ENCODE data around the gene IKZF5.

IKZF5 gene

DNA sequence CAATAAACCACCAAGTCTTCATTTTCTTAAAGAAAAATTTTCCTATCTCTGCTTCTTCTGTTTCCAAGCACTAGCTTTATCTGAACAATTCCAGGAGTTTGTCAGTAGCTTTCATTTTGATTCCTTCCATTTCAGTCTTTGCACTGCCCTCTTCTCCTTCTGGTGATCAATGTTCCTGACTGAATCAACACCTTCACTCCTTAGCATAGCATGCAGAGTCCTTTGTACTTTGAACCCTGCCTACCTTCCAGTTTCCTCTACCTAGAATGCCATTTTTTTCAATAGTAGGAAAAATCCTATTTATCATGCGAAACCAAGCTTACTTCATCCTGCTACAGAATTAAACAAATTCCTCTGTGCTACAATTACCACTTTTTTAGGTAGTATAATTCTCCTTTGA is 52.7 kb downstream of the IKZF5 start:
- no peak overlapping the region for H3K4me3 ChIP-seq (ENCODE audit: low read depth, low read length)
- H3K9me3 ChIP-seq (ENCODE audit: severe bottlenecking): peaks cover 6% of the 10 kb centered on the region
- H3K27ac ChIP-seq: no peak overlapping the region
- no peak for DNase-seq
- no peak for TF ChIP-seq CTCF (IDR thresholded peaks at IDR 0.05; ENCODE audit: low read depth, low read length)
- no peaks in the 10 kb centered on the region for H3K27me3 ChIP-seq (ENCODE audit: insufficient read depth, low read depth, severe bottlenecking)
- H3K36me3 ChIP-seq: no peaks in the 10 kb centered on the region

DNA sequence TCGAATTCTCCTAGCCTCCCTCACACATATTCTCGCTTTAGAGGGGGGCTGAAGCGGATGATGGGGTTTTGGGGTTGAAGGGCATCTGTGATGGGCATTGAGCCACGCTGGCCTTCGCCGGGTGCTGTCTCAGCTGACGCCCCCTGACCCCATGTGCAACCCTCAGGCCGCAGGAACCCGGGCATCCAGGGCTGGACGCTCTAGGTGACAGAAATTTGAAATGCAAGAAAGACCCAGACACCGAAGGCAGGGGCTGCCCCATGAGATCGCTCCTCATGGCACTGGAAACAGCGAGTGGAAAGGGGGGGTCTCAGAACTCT is 53.9 kb downstream of the IKZF5 start:
- no peak for DNase-seq
- H3K4me3 ChIP-seq (ENCODE audit: low read depth, low read length): no peak overlapping the region
- peaks cover 6% of the 10 kb centered on the region for H3K9me3 ChIP-seq (ENCODE audit: severe bottlenecking)
- H3K27ac ChIP-seq: no peak overlapping the region
- H3K36me3 ChIP-seq: no peaks in the 10 kb centered on the region
- no peak for TF ChIP-seq CTCF (IDR thresholded peaks at IDR 0.05; ENCODE audit: low read depth, low read length)
- no peaks in the 10 kb centered on the region for H3K27me3 ChIP-seq (ENCODE audit: insufficient read depth, low read depth, severe bottlenecking)

- H3K9me3 ChIP-seq (ENCODE audit: severe bottlenecking): peaks cover 6% of the 10 kb centered on the region
- no peaks in the 10 kb centered on the region for H3K27me3 ChIP-seq (ENCODE audit: insufficient read depth, low read depth, severe bottlenecking)
- peaks cover 2% of the 10 kb centered on the region; the same call in 1 of the 2 replicates for H3K36me3 ChIP-seq
- TF ChIP-seq CTCF (IDR thresholded peaks at IDR 0.05; ENCODE audit: low read depth, low read length): no peak
- peak; percentile 98 for DNase-seq
- peak within 1 kb of the TSS; percentile 84 for H3K4me3 ChIP-seq (ENCODE audit: low read depth, low read length)
- peak within 1 kb of the TSS; percentile 82 for H3K27ac ChIP-seq
Measured at GRCh38 chr10:122953902-122954730, 54.5 kb downstream of the IKZF5 start, which contains the start of gene C10orf88. TSS of gene C10orf88 (minus strand) at chr10:122954227. CDS start at chr10:122954178, 49 bp downstream.

DNA sequence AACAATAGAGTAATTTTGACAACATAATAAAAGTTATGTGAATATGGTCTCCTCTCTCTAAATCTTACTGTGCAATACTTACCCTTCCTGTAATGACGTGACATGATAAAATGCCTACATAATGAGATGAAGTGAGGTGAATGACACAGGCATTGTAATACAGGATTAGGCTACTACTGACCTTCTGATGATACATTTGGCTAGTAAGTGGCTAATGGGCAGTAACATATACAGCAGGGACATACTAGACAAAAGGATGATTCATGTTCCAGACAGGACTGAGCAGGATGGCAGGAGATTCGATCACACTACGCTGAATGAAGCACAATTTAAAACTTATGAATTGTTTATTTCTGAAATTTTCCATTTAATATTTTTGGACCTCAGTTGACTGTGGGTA is 59.3 kb downstream of the IKZF5 start:
- H3K9me3 ChIP-seq (ENCODE audit: severe bottlenecking): peaks cover under 1% of the 10 kb centered on the region
- no peak overlapping the region for H3K4me3 ChIP-seq (ENCODE audit: low read depth, low read length)
- H3K36me3 ChIP-seq: peaks cover 15% of the 10 kb centered on the region
- no peak for DNase-seq
- TF ChIP-seq CTCF (IDR thresholded peaks at IDR 0.05; ENCODE audit: low read depth, low read length): no peak
- H3K27ac ChIP-seq: no peak overlapping the region
- no peaks in the 10 kb centered on the region for H3K27me3 ChIP-seq (ENCODE audit: insufficient read depth, low read depth, severe bottlenecking)
